Skin of body (tissue), 3 donors: ENCODE measurements around the gene HOXD12. TPM values are rescaled to one million over a fixed set of nuclear protein-coding genes. Genes with fewer than 3 reads are reported as not detected.

Source experiments
- DNase-seq: peaks from one replicate; lab custom pipeline; 2025; lab: John Stamatoyannopoulos, UW
- small RNA-seq: library from RNA; depleted of rRNA; stranded (forward); fragments of <200 nt; gene quantifications from one replicate; pipeline ENCODE3, GENCODE V24; 2014; ENCODE audit warnings: low replicate concordance
- total RNA-seq: library from RNA; depleted of rRNA; stranded (reverse); fragments of >200 nt; gene quantifications from one replicate; pipeline ENCODE4 v1.2.3, GENCODE V29; 2014

Gene HOXD12
- total RNA-seq, 1 donor from 2014 or later = not detected

DNA sequence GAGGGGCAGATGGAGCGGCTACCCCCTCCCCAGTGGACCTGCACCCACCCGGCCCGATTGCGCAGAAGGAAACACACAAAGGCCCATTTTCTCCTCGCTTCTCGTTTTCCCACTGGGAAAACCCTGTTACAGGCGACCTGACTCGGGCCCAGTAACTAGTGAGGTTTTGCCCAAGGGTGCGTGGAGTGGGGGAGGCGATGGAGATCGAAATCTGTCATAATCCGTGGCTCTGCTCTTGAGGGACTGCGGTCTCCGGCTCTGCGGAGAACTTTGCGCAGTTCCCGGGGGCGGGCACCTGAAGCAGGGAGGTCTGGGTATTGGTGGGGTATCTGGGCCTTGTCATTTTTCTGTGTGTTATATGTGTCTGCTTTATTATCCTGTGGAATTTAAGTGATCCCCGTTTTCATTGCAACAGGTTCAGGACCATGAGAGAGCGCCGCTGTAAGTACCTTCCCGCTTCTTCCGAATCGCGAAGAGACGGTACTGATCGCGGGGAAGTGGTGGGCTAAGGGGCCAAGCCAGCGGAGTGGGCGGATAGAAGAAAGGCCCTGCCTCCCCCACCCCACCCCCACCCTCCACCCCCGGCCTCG, 47.7 kb downstream of the HOXD12 start:
- DNase-seq = no peak

DNA sequence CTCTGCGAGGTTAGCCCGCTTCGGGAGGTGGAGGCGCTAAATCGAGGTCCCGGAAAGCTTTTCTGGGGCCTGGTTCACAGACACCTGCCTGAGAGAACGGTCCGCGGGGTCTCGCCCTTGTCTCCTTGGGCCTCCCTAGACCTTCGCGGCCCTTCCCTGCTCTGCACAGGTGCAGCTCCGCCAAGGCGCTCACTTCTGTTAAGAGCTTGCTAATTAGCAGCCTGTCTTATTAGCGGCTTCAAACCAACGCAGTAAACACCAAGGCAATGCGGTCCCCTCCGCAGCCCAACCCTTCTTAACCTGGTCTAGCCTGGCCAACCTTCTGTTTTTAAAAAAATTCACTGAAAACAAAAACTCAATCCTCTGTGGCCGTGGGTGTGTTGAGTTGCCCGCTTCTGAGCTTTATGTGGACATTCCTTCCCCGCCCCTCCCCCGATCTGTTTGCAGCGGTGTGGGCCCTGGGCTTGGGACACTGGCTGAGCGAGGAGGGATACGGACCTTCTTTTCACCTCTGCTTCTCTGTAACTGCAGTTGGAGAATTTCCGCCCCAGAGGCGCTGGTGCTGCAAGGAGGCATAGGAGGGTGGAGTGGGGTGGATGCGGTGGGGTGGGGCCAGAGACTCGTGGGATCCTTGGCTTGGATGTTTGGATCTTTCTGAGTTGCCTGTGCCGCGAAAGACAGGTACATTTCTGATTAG, 48.4 kb downstream of the HOXD12 start:
- DNase-seq = no peak

DNA sequence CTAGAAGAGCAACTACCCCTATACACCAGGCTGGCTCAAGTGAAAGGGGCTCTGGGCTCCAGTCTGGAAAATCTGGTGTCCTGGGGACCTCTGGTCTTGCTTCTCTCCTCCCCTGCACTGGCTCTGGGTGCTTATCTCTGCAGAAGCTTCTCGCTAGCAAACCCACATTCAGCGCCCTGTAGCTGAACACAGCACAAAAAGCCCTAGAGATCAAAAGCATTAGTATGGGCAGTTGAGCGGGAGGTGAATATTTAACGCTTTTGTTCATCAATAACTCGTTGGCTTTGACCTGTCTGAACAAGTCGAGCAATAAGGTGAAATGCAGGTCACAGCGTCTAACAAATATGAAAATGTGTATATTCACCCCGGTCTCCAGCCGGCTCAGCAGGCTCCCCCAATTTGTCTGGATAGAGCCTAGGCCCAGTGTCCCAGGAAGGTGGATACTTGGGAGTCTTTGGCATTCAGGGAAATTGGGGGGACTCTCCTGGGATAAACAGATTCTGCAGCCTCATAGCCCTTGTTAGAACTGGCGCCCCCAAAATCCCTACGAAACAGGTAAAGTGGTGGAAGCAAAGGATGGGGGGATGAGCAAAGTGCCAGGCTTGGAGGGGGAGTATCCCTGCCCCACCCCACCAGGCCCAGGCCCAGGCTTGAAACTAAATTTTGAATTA, 49.3 kb downstream of the HOXD12 start:
- no peak for DNase-seq

DNA sequence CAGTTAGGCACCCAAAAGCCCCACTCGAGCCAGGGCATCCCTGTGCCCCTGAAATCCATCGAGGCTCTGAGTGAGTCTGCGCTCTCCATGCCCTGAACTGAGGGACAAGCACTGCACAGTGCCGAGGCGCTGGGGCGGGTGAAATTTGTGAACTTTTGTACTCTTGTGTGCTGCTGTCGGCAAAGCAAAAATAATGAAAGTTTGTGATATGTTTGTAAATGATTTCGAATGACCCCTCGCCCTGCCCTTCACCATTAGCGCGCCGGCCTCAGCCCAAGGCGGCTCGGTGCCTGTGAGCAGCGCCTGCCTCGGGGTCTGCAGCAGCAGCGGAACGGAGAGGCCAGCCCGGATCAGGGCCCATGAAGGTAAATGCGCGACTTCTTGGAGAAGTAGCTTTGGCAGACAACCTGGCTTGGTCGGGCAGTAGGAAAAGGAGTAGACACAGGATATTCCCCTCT, 49.9 kb downstream of the HOXD12 start:
- no peak for DNase-seq

DNA sequence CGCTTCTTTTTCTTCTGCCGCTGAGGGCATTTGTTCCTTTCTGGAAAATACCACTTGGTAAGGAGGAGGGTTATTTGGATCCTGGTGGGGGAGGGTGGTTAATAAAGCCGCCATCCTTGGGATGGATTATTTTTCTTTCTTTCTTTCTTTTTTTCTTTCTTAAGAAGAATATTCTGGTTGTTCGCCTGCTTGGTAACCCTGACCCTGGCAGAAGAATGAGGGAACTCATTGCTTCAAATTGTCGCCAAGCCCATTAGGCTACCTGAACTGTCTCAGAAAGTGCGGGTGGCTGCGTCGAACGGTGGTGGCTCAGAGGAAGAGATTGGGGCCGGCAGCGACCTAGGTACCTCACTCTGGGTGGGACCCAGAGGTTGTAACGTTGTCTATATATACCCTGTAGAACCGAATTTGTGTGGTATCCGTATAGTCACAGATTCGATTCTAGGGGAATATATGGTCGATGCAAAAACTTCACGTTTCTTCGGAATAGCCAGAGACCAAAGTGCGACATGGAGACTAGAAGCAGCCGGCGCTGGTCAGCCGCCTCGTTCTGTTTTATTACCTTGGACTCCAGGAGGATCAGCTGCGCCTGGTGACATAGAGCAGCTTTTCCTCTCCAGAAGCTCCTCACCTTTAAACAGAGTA, 50.5 kb downstream of the HOXD12 start:
- no peak for DNase-seq

DNA sequence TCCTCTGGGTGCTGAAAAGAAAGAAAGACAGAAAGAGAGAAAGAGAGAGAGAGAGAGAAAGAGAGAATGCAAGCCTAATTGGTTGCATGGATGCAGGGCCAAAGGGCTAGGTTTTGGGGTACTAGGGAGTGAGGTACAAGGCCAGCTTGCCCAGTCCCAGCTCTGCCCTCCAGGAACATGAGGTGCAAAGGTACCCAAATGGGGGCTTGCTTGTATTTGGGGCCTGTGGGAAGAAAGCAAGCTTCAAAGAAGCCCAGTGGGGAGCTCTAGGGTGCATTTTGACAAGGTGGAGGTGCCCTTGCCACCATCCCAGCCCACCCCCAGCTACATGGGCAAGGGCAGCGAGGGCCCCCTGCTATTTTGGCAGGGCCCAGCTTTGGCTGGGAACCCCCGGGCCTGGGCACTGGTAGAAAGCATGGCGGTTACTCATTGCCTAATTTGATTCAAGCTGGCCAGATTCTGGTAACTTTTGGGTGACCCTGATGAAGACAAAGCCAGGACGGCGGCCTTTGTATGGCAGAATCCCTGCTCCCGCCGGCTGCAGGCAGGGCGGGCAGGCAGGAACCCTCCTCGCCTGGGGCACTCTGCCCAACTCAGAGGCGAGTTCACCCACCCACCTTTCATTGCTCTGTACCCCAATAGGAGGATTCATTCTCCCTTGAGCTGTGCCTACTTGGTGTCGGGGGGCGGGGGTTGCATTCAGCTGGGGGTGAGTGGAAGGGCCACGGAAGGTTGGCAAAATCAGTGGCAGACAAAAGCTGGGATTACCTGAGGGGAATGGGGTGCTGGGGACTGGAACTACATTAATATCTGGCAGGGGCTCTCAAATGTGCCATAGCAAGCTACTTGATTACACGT, 51.2 kb downstream of the HOXD12 start:
- DNase-seq = no peak

DNA sequence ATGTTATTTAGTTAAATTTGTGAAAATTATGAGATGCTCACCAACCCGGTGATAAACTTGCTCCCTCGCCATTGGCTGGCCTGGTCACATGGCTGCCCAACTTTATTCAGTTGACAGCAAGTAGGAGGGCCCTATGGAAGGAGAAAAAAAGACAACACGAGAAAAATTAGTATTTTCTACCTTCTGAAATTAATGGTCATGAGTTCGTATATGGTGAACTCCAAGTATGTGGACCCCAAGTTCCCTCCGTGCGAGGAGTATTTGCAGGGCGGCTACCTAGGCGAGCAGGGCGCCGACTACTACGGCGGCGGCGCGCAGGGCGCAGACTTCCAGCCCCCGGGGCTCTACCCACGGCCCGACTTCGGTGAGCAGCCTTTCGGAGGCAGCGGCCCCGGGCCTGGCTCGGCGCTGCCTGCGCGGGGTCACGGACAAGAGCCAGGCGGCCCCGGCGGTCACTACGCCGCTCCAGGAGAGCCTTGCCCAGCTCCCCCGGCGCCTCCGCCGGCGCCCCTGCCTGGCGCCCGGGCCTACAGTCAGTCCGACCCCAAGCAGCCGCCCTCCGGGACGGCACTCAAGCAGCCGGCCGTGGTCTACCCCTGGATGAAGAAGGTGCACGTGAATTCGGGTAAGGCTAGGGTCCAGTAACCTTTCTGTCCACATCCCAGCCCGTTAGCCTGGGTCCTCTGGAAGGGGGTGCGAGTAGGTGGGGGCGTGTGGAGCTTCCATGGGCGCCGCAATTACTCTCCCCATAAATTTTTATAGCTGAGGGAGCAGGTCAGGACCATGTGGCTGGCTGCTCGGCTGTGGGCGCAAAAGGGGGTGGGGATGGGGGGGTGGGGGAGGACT, 52.1 kb downstream of the HOXD12 start, which contains the start of gene HOXD4:
Gene HOXD4 (plus strand): TSS at position 109 of the 846 bp plus-strand sequence. CDS start 84 bp downstream, at position 193.
- no peak for DNase-seq

Small RNA genes within 50 kb of the gene (small RNA-seq; reads per million reads assigned to genes)
- gene MIR10B = 61,771 reads per million, percentile 100 among the genes with 10 or more reads in this experiment

Other genes with a start within 250 kb of the HOXD12 start
- gene LNPK, start 97.5 kb upstream of the HOXD12 start, total RNA-seq = 27.2 TPM
- not detected for gene EVX2, start 15.8 kb upstream of the HOXD12 start, total RNA-seq
- gene HOXD13, start 7.1 kb upstream of the HOXD12 start, total RNA-seq = not detected
- gene HOXD11, start 7.5 kb downstream of the HOXD12 start, total RNA-seq = not detected
- gene HOXD10, start 17.0 kb downstream of the HOXD12 start, total RNA-seq = 1.8 TPM
- gene HOXD9, start 22.9 kb downstream of the HOXD12 start, total RNA-seq = 4.7 TPM
- 17.0 TPM for gene HOXD8, start 29.9 kb downstream of the HOXD12 start, total RNA-seq
- gene HOXD4, start 51.8 kb downstream of the HOXD12 start, total RNA-seq = 5.4 TPM
- 9.7 TPM for gene HOXD3, start 57.5 kb downstream of the HOXD12 start, total RNA-seq
- gene HOXD1, start 88.9 kb downstream of the HOXD12 start, total RNA-seq = 0.30 TPM
- 24.3 TPM for gene MTX2, start 169.6 kb downstream of the HOXD12 start, total RNA-seq